Pancreas (tissue), 10 donors: ENCODE data around the gene SHROOM2. TPM values are rescaled to one million over a fixed set of nuclear protein-coding genes. Genes with fewer than 3 reads are reported as not detected.
"Not testable (repeated sequence)": the region's sequence is repeated elsewhere in the genome, so short reads cannot be mapped to it uniquely, and the experiment has no call there.

ENCODE experiments used
- ATAC-seq, 4 donors: fragments of 200-7000 bp; cut with Tn5 transposase; one replicate each; pipeline versions ENCODE4 v1.8.0 to v1.9.1; 2020; ENCODE audit warnings: mild to moderate bottlenecking in 4 of 4, moderate library complexity in 4 of 4
- DNase-seq, 6 donors: peaks; one replicate each; pipeline ENCODE4 v3.0.0-alpha.2; 2020
- FAIRE-seq: peaks from 2 replicates; lab custom pipeline; 2012; peaks lifted over from hg19 to GRCh38; lab: Jason Lieb, UNC
- H3K27ac ChIP-seq, 4 donors: fragments of 200-600 bp; sonication (generic); 1 replicate in 3 of 4; 2 replicates in 1 of 4; pipeline versions ENCODE4 v1.5.0 to v1.8.0; 2020
- H3K27me3 ChIP-seq, 4 donors: fragments of 200-600 bp; one replicate each; pipeline ENCODE4 v1.8.0; 2021
- H3K36me3 ChIP-seq, 3 donors: fragments of 200-600 bp; sonication (generic) in 1 of 3; one replicate each; pipeline versions ENCODE4 v1.5.0 to v1.8.0; 2020 to 2021
- H3K4me1 ChIP-seq, 3 donors: fragments of 200-600 bp; one replicate each; pipeline ENCODE4 v1.8.0; 2021
- H3K4me3 ChIP-seq, 4 donors: fragments of 200-600 bp; sonication (generic) in 2 of 4; one replicate each; pipeline versions ENCODE4 v1.5.0 to v1.8.0; 2020 to 2021
- H3K9me3 ChIP-seq, 4 donors: fragments of 200-600 bp; one replicate each; pipeline ENCODE4 v1.8.0; 2021
- CTCF ChIP-seq, 4 donors: fragments of 200-600 bp; sonication (generic) in 3 of 4; IDR thresholded peaks; one replicate each; pipeline versions ENCODE4 v1.5.0 to v1.8.0; 2021; ENCODE audit warnings: antibody characterized with exemption in 4 of 4
- WGBS, 2 donors: extraction: QIAGEN DNeasy Blood & Tissue Kit; methylation state at CpG; one replicate each; pipeline ENCODE4 v1.1.7; 2013; 5-methylcytosine and 5-hydroxymethylcytosine counted together
- intact Hi-C, 3 donors: fragments of 100-400 bp; cut with DNase I; formaldehyde crosslinking; loops; one replicate each; pipeline versions ENCODE4 v1.11.1 to v1.14.2; 2022
- polyA plus RNA-seq, 2 donors: library from polyadenylated mRNA; stranded (reverse); fragments of 200-250 nt; gene quantifications; one replicate each; pipeline ENCODE4 v1.2.3, GENCODE V29; 2013
- total RNA-seq, 6 donors: library from RNA; stranded (reverse); fragmentation: NEBNext Ultra II Directional in 4 of 6; extraction: Animal tissue kit (Norgen Biotek cat#: 25700) in 4 of 6; gene quantifications; one replicate each; pipeline versions ENCODE4 v1.2.1 to v1.2.4, GENCODE V29; 2021 to 2023
- donor health status: healthy with polysubstance abuse.
- donor health status: DM: no; HTN: no; CAD: no; lungs with moderate emphysema.
- donor health status: DM: no; HTN: no; CAD: no.
- donor health status: control.
- donor health status: control.
- donor health status: Bipolar disorder and iron deficiency.
- donor health status: DM: yes; HTN: yes; CAD: no.
- donor health status: DM: no; HTN: no; CAD: no.
- donor health status: DM: no; HTN: no; CAD: no.
- donor health status: DM: yes; HTN: yes; CAD: no.

The SHROOM2 gene
- total and polyA plus RNA-seq, 8 donors = 3.2 to 6.6 (median 3.8) TPM

GRCh38 chrX:9767375-9767774 is 18.9 kb upstream of the SHROOM2 start:
- ATAC-seq (no peak), FAIRE-seq (no peak)
- WGBS, 2 donors = 62 to 79% methylated on average over 6 of the region's 6 CpGs

GRCh38 chrX:9768321-9768839 is 17.8 kb upstream of the SHROOM2 start:
- DNase-seq, H3K36me3 ChIP-seq, H3K27ac ChIP-seq, FAIRE-seq, H3K4me1 ChIP-seq, intact Hi-C loops, ATAC-seq, H3K9me3 ChIP-seq, H3K27me3 ChIP-seq, H3K4me3 ChIP-seq: not testable (repeated sequence)
- WGBS, 2 donors = 81 to 86% methylated on average over 5 of the region's 5 CpGs

More at GRCh38 chrX:9767375-9767774, 18.9 kb upstream of the SHROOM2 start:
- H3K27ac ChIP-seq = no peak overlapping the region
- H3K27me3 ChIP-seq = peaks cover 0 to 6% (median 4%) of the 10 kb centered on the region in 4 donors
- intact Hi-C loops = no loop called here
- no peaks in the 10 kb centered on the region for H3K9me3 ChIP-seq
- H3K36me3 ChIP-seq = no peaks in the 10 kb centered on the region
- TF ChIP-seq CTCF (IDR thresholded peaks at IDR 0.05) = no peak
- H3K4me1 ChIP-seq = no peaks in the 10 kb centered on the region
- no peak overlapping the region for H3K4me3 ChIP-seq
- peak in 1 of 6 donors; percentile 17 for DNase-seq

GRCh38 chrX:9770319-9770718 is 15.9 kb upstream of the SHROOM2 start:
- no peak for ATAC-seq
- WGBS, 2 donors = 14 to 22% methylated on average over 1 of the region's 1 CpG
- no peaks in the 10 kb centered on the region for H3K36me3 ChIP-seq
- DNase-seq = no peak
- FAIRE-seq = no peak
- H3K4me1 ChIP-seq = no peaks in the 10 kb centered on the region
- no peaks in the 10 kb centered on the region for H3K9me3 ChIP-seq
- no peak overlapping the region for H3K27ac ChIP-seq
- no peaks in the 10 kb centered on the region for H3K27me3 ChIP-seq
- TF ChIP-seq CTCF (IDR thresholded peaks at IDR 0.05) = no peak
- intact Hi-C loops = no loop called here
- H3K4me3 ChIP-seq = no peak overlapping the region

- Histone ChIP-seq H3K9me3 (no peaks in the 10 kb centered on the region), H3K36me3 (no peaks in the 10 kb centered on the region), H3K27me3 (no peaks in the 10 kb centered on the region), H3K4me3 (no peak overlapping the region), H3K4me1 (no peaks in the 10 kb centered on the region), H3K27ac (no peak overlapping the region)
- no peak for ATAC-seq
- TF ChIP-seq CTCF (IDR thresholded peaks at IDR 0.05) = no peak
- intact Hi-C loops = no loop called here
- 75 to 85% methylated on average over 6 of the region's 6 CpGs for WGBS, 2 donors
- DNase-seq = no peak
- FAIRE-seq = no peak
Measured at GRCh38 chrX:9772943-9773342, 13.3 kb upstream of the SHROOM2 start.

GRCh38 chrX:9775930-9776329 is 10.3 kb upstream of the SHROOM2 start:
- Histone ChIP-seq H3K4me3 (no peak overlapping the region), H3K9me3 (no peaks in the 10 kb centered on the region), H3K36me3 (no peaks in the 10 kb centered on the region), H3K27me3 (no peaks in the 10 kb centered on the region), H3K4me1 (no peaks in the 10 kb centered on the region), H3K27ac (no peak overlapping the region)
- ATAC-seq = no peak
- intact Hi-C loops = no loop called here
- WGBS, 2 donors = 90% methylated on average over 8 of the region's 8 CpGs
- FAIRE-seq = no peak
- no peak for TF ChIP-seq CTCF (IDR thresholded peaks at IDR 0.05)
- DNase-seq = no peak
